HEK293 (cell line): ENCODE data around the gene TMEM203.
A peak's percentile ranks its signal among the peaks of the same experiment; 100 is the strongest.

Experiments
- CTCF ChIA-PET: fragments of 350-600 bp; formaldehyde crosslinking; extraction: SDS; loops from one replicate; lab custom pipeline; 2021; ENCODE audit warnings: antibody characterized with exemption; lab: Yijun Ruan, JAX
- POLR2A ChIA-PET: fragments of 300-600 bp; formaldehyde crosslinking; extraction: SDS; loops from one replicate; lab custom pipeline; 2020; ENCODE audit warnings: antibody characterized with exemption, inconsistent platforms; lab: Yijun Ruan, JAX
- H3K27ac ChIP-seq: fragments of 200-500 bp; sonication (Bioruptor generic); 2 replicates; pipeline ENCODE4 v1.5.1; 2014; ENCODE audit warnings: low read depth, low read length, control low read depth, inconsistent platforms; ENCODE audit errors: extremely low read depth
- H3K36me3 ChIP-seq, 2 experiments: fragments of 200-500 bp in 1 of 2; sonication (Bioruptor generic) in 1 of 2; 1 replicate in 1 of 2; 2 replicates in 1 of 2; pipeline ENCODE4 v1.5.1; 2014 to 2017; ENCODE audit warnings: inconsistent platforms in 2 of 2, low read length in 2 of 2; ENCODE audit not compliant: control insufficient read depth in 2 of 2, insufficient read depth in 1 of 2
- H3K4me1 ChIP-seq: fragments of 200-500 bp; sonication (Bioruptor generic); 2 replicates; pipeline ENCODE4 v1.5.1; 2014; ENCODE audit warnings: mild to moderate bottlenecking, low read length, inconsistent platforms; ENCODE audit not compliant: control insufficient read depth, insufficient read depth
- H3K4me3 ChIP-seq: 2 replicates; pipeline ENCODE4 v1.5.1; 2011; ENCODE audit warnings: low read depth, mild to moderate bottlenecking, control low read depth, low read length, moderate library complexity
- H3K9me3 ChIP-seq: fragments of 200-500 bp; sonication (Bioruptor generic); 2 replicates; pipeline ENCODE4 v1.5.1; 2014; ENCODE audit warnings: low read depth, low read length, inconsistent platforms; ENCODE audit not compliant: control insufficient read depth, insufficient read depth
- GLIS2 ChIP-seq: fragments of 450-650 bp; formaldehyde crosslinking; IDR thresholded peaks from 2 replicates; pipeline ENCODE4 v1.5.1; 2016; ENCODE audit warnings: missing biosample characterization, missing genetic modification characterization
- HIC1 ChIP-seq: fragments of 450-650 bp; formaldehyde crosslinking; IDR thresholded peaks from 2 replicates; pipeline ENCODE4 v1.5.1; 2016; ENCODE audit warnings: missing biosample characterization, missing genetic modification characterization
- PBX3 ChIP-seq: sonication (generic); formaldehyde crosslinking; IDR thresholded peaks from 2 replicates; pipeline ENCODE4 v1.8.1; 2022; ENCODE audit warnings: mild to moderate bottlenecking, moderate library complexity, missing genetic modification reagents
- PRDM10 ChIP-seq: fragments of 450-650 bp; formaldehyde crosslinking; IDR thresholded peaks from 2 replicates; pipeline ENCODE4 v1.5.1; 2016; ENCODE audit warnings: missing biosample characterization, missing genetic modification characterization
- PRDM6 ChIP-seq: fragments of 450-650 bp; formaldehyde crosslinking; IDR thresholded peaks from 2 replicates; pipeline ENCODE4 v1.5.1; 2017; ENCODE audit warnings: missing biosample characterization, missing genetic modification characterization
- SCRT2 ChIP-seq: fragments of 450-650 bp; formaldehyde crosslinking; IDR thresholded peaks from 2 replicates; pipeline ENCODE4 v1.5.1; 2016; ENCODE audit warnings: missing biosample characterization, missing genetic modification characterization
- ZBTB17 ChIP-seq: fragments of 450-650 bp; formaldehyde crosslinking; IDR thresholded peaks from 2 replicates; pipeline ENCODE4 v1.5.1; 2016; ENCODE audit warnings: missing biosample characterization, missing genetic modification characterization
- ZBTB48 ChIP-seq: fragments of 450-650 bp; formaldehyde crosslinking; IDR thresholded peaks from 2 replicates; pipeline ENCODE4 v1.5.1; 2016; ENCODE audit warnings: missing biosample characterization, missing genetic modification characterization
- ZEB2 ChIP-seq: fragments of 450-650 bp; formaldehyde crosslinking; IDR thresholded peaks from 2 replicates; pipeline ENCODE4 v1.5.1; 2016; ENCODE audit warnings: missing biosample characterization, missing genetic modification characterization
- ZIC2 ChIP-seq: fragments of 450-650 bp; formaldehyde crosslinking; IDR thresholded peaks from 2 replicates; pipeline ENCODE4 v1.5.1; 2016; ENCODE audit warnings: missing biosample characterization, missing genetic modification characterization
- ZNF292 ChIP-seq: fragments of 450-650 bp; formaldehyde crosslinking; IDR thresholded peaks from 2 replicates; pipeline ENCODE4 v1.5.1; 2016; ENCODE audit warnings: low read depth, missing biosample characterization, missing genetic modification characterization, borderline replicate concordance
- ZNF501 ChIP-seq: fragments of 450-650 bp; formaldehyde crosslinking; IDR thresholded peaks from 2 replicates; pipeline ENCODE4 v1.5.1; 2016; ENCODE audit warnings: missing biosample characterization, missing genetic modification characterization
- ZNF600 ChIP-seq: fragments of 450-650 bp; formaldehyde crosslinking; IDR thresholded peaks from 2 replicates; pipeline ENCODE4 v1.5.1; 2016; ENCODE audit warnings: missing biosample characterization, missing genetic modification characterization

Gene TMEM203

GRCh38 chr9:137189297-137190295 is 15.9 kb downstream of the TMEM203 start:
- TF ChIP-seq ZBTB48 (0 out of 2 replicates have a peak, but pooled peaks have one; percentile 1), SCRT2 (peak; percentile 55; the same call in 1 of the 2 replicates), ZEB2 (0 out of 2 replicates have a peak, but pooled peaks have one; percentile 3), GLIS2 (tag by site-specific recombination) (peak; percentile 53), ZIC2 (tag by site-specific recombination) (peak; percentile 68; the same call in 1 of the 2 replicates), ZBTB17 (tag by site-specific recombination) (0 out of 2 replicates have a peak, but pooled peaks have one; percentile 40), ZNF292 (no peak), PRDM10 (tag by site-specific recombination) (no peak), HIC1 (tag by site-specific recombination) (peak; percentile 82), PBX3 (CRISPR knock-in tag) (no peak), ZNF501 (tag by site-specific recombination) (peak; percentile 11), ZNF600 (tag by site-specific recombination) (peak; percentile 31; the same call in 1 of the 2 replicates), PRDM6 (tag by site-specific recombination) (no peak)
- Histone ChIP-seq H3K27ac (peak overlapping the region; percentile 92), H3K36me3 (peaks cover 0 to 60% of the 10 kb centered on the region in 2 experiments; a peak in 1 of 3 replicates), H3K4me1 (peaks cover 14% of the 10 kb centered on the region), H3K4me3 (peak overlapping the region; percentile 92), H3K9me3 (no peaks in the 10 kb centered on the region)
- CTCF ChIA-PET = interaction anchor here (0.7 to 3.5 kb wide), 16 partner anchors 8 to 461 kb away, joined by 3 to 22 read pairs (median 4); partner anchors contain the start of genes NDOR1, RNF224, TMEM203 and TPRN
- POLR2A ChIA-PET = interaction anchor here (0.5 to 7.1 kb wide), 28 partner anchors 9 to 415 kb away, joined by 3 to 178 read pairs (median 5); partner anchors contain the start of genes LRRC26, MAN1B1, MRPL41 and NDOR1
